Trophoblast cell (in vitro differentiated cells and primary cell): ENCODE data around the gene SFXN4.

ENCODE experiments used
- DNase-seq, 2 donors: peaks; one replicate each; pipeline ENCODE4 v3.0.0-alpha.2; 2016
- H2AFZ ChIP-seq: 2 replicates; pipeline ENCODE4 v1.6.1; 2013; ENCODE audit warnings: low read length, moderate library complexity, mild to moderate bottlenecking; ENCODE audit not compliant: insufficient read depth, poor library complexity
- H2AK5ac ChIP-seq: 2 replicates; pipeline ENCODE4 v1.6.1; 2013; ENCODE audit warnings: mild to moderate bottlenecking, low read length
- H2BK120ac ChIP-seq: 2 replicates; pipeline ENCODE4 v1.6.1; 2013; ENCODE audit warnings: low read length, mild to moderate bottlenecking, moderate library complexity; ENCODE audit not compliant: insufficient read depth, poor library complexity
- H2BK12ac ChIP-seq: 2 replicates; pipeline ENCODE4 v1.6.1; 2013; ENCODE audit warnings: mild to moderate bottlenecking, low read length, moderate library complexity
- H2BK5ac ChIP-seq: 2 replicates; pipeline ENCODE4 v1.6.1; 2013; ENCODE audit warnings: low read length, low read depth, moderate library complexity, mild to moderate bottlenecking; ENCODE audit not compliant: poor library complexity
- H3K14ac ChIP-seq: 2 replicates; pipeline ENCODE4 v1.6.1; 2013; ENCODE audit warnings: mild to moderate bottlenecking, low read length
- H3K18ac ChIP-seq: 2 replicates; pipeline ENCODE4 v1.6.1; 2013; ENCODE audit warnings: mild to moderate bottlenecking, low read length
- H3K23ac ChIP-seq: 2 replicates; pipeline ENCODE4 v1.6.1; 2013; ENCODE audit warnings: low read length
- H3K27ac ChIP-seq: 2 replicates; pipeline ENCODE4 v1.5.1; 2013; ENCODE audit warnings: low read depth, mild to moderate bottlenecking, inconsistent platforms, low read length, moderate library complexity
- H3K27me3 ChIP-seq: 2 replicates; pipeline ENCODE4 v1.6.1; 2013; ENCODE audit warnings: inconsistent platforms, mild to moderate bottlenecking, low read length, moderate library complexity; ENCODE audit not compliant: insufficient read depth
- H3K36me3 ChIP-seq, 2 experiments: 1 replicate in 1 of 2; 2 replicates in 1 of 2; pipeline ENCODE4 v1.6.1; 2013; ENCODE audit warnings: low read length in 2 of 2, mild to moderate bottlenecking in 2 of 2, moderate library complexity in 1 of 2; ENCODE audit not compliant: insufficient read depth in 2 of 2, control insufficient read depth in 1 of 2
- H3K4ac ChIP-seq: 2 replicates; pipeline ENCODE4 v1.6.1; 2013; ENCODE audit warnings: low read depth, mild to moderate bottlenecking, low read length, moderate library complexity
- H3K4me1 ChIP-seq, 2 experiments: 1 replicate in 1 of 2; 2 replicates in 1 of 2; pipeline ENCODE4 v1.6.1; 2013; ENCODE audit warnings: low read length in 2 of 2, mild to moderate bottlenecking in 2 of 2, moderate library complexity in 1 of 2; ENCODE audit not compliant: insufficient read depth in 2 of 2, control insufficient read depth in 1 of 2
- H3K4me2 ChIP-seq: 2 replicates; pipeline ENCODE4 v1.6.1; 2013; ENCODE audit warnings: inconsistent platforms, mild to moderate bottlenecking, low read length, moderate library complexity
- H3K4me3 ChIP-seq: 2 replicates; pipeline ENCODE4 v1.5.1; 2013; ENCODE audit warnings: mild to moderate bottlenecking, low read depth, low read length, inconsistent platforms
- H3K79me1 ChIP-seq: one replicate; pipeline ENCODE4 v1.6.1; 2013; ENCODE audit warnings: low read length
- H3K79me2 ChIP-seq: 2 replicates; pipeline ENCODE4 v1.6.1; 2013; ENCODE audit warnings: low read length, mild to moderate bottlenecking; ENCODE audit not compliant: control insufficient read depth, insufficient read depth, poor library complexity
- H3K9ac ChIP-seq: 2 replicates; pipeline ENCODE4 v1.6.1; 2013; ENCODE audit warnings: mild to moderate bottlenecking, low read length
- H3K9me3 ChIP-seq: 2 replicates; pipeline ENCODE4 v1.6.1; 2013; ENCODE audit warnings: low read depth, mild to moderate bottlenecking, control low read depth, inconsistent platforms, low read length; ENCODE audit not compliant: insufficient read depth
- H4K12ac ChIP-seq: 2 replicates; pipeline ENCODE4 v1.6.1; 2013; ENCODE audit warnings: low read depth, mild to moderate bottlenecking, low read length, moderate library complexity
- H4K8ac ChIP-seq: 2 replicates; pipeline ENCODE4 v1.6.1; 2013; ENCODE audit warnings: low read depth, mild to moderate bottlenecking, low read length, moderate library complexity
- H4K91ac ChIP-seq: one replicate; pipeline ENCODE4 v1.6.1; 2013; ENCODE audit warnings: low read depth, mild to moderate bottlenecking, low read length, moderate library complexity
- WGBS: extraction: QIAGEN DNeasy Blood & Tissue Kit; methylation state at CpG from one replicate; pipeline ENCODE4 v1.1.7; 2013; ENCODE audit warnings: missing lambda C conversion rate; ENCODE audit not compliant: insufficient read length, insufficient coverage; ENCODE audit errors: extremely low coverage; 5-methylcytosine and 5-hydroxymethylcytosine counted together

The SFXN4 gene

GRCh38 chr10:119191881-119192280 is 26.4 kb upstream of the SFXN4 start:
- Histone ChIP-seq H4K91ac (no peak overlapping the region), H3K9me3 (no peaks in the 10 kb centered on the region), H3K36me3 (no peaks in the 10 kb centered on the region), H3K4me2 (no peak overlapping the region), H2AK5ac (no peak overlapping the region), H3K27ac (no peak overlapping the region), H3K14ac (no peak overlapping the region), H3K4ac (no peak overlapping the region), H3K18ac (no peak overlapping the region), H3K79me1 (peaks cover 4% of the 10 kb centered on the region), H4K12ac (no peak overlapping the region), H2AFZ (no peak overlapping the region), H2BK5ac (no peak overlapping the region), H3K4me3 (no peak overlapping the region), H3K79me2 (no peaks in the 10 kb centered on the region), H3K23ac (no peak overlapping the region), H2BK120ac (no peak overlapping the region), H2BK12ac (no peak overlapping the region), H3K27me3 (no peaks in the 10 kb centered on the region), H4K8ac (no peak overlapping the region), H3K4me1 (peaks cover 7 to 9% of the 10 kb centered on the region in 2 experiments), H3K9ac (no peak overlapping the region)
- DNase-seq, result peak; percentile 93
- no CpG with 5 or more reads among the region's 4 CpGs for WGBS

- Histone ChIP-seq H3K9ac (no peak overlapping the region), H3K79me2 (no peaks in the 10 kb centered on the region), H2AFZ (no peak overlapping the region), H4K91ac (no peak overlapping the region), H3K4ac (no peak overlapping the region), H3K4me1 (peaks cover 7 to 9% of the 10 kb centered on the region in 2 experiments), H3K18ac (no peak overlapping the region), H3K36me3 (no peaks in the 10 kb centered on the region), H4K8ac (no peak overlapping the region), H3K9me3 (no peaks in the 10 kb centered on the region), H2BK120ac (no peak overlapping the region), H3K79me1 (peaks cover 4% of the 10 kb centered on the region), H2AK5ac (no peak overlapping the region), H2BK12ac (no peak overlapping the region), H3K27me3 (no peaks in the 10 kb centered on the region), H3K4me3 (no peak overlapping the region), H3K14ac (no peak overlapping the region), H3K23ac (no peak overlapping the region), H3K4me2 (no peak overlapping the region), H3K27ac (no peak overlapping the region), H4K12ac (no peak overlapping the region), H2BK5ac (no peak overlapping the region)
- no CpG with 5 or more reads among the region's 5 CpGs for WGBS
- DNase-seq, result no peak
These were observed 25.7 kb upstream of the SFXN4 start for GRCh38 chr10:119190954-119191785.

- Histone ChIP-seq H4K8ac (no peak overlapping the region), H3K36me3 (no peaks in the 10 kb centered on the region), H2AFZ (no peak overlapping the region), H2BK5ac (no peak overlapping the region), H2BK120ac (peak overlapping the region; percentile 79), H3K9me3 (no peaks in the 10 kb centered on the region), H3K79me1 (peaks cover 4% of the 10 kb centered on the region), H3K4me3 (no peak overlapping the region), H2AK5ac (no peak overlapping the region), H3K79me2 (no peaks in the 10 kb centered on the region), H3K14ac (no peak overlapping the region), H3K4ac (no peak overlapping the region), H2BK12ac (no peak overlapping the region), H4K12ac (no peak overlapping the region), H3K27me3 (no peaks in the 10 kb centered on the region), H4K91ac (no peak overlapping the region), H3K9ac (no peak overlapping the region), H3K18ac (no peak overlapping the region), H3K23ac (no peak overlapping the region), H3K27ac (peak overlapping the region; percentile 83), H3K4me2 (peak overlapping the region; percentile 39), H3K4me1 (peaks cover 7 to 9% of the 10 kb centered on the region in 2 experiments)
- WGBS, result no CpG with 5 or more reads among the region's 4 CpGs
- peak; percentile 93 to 97 for DNase-seq
These were observed 24.8 kb upstream of the SFXN4 start for GRCh38 chr10:119190353-119190752.

GRCh38 chr10:119189811-119190282 is 24.3 kb upstream of the SFXN4 start:
- no peaks in the 10 kb centered on the region for H3K36me3 ChIP-seq
- no CpG with 5 or more reads among the region's 3 CpGs for WGBS
- H2BK5ac ChIP-seq, result peak overlapping the region; percentile 16
- H4K8ac ChIP-seq, result no peak overlapping the region
- no peak overlapping the region for H2AFZ ChIP-seq
- H3K27me3 ChIP-seq, result no peaks in the 10 kb centered on the region
- peak; percentile 23 to 60 for DNase-seq
- no peak overlapping the region for H4K91ac ChIP-seq
- no peak overlapping the region for H3K23ac ChIP-seq
- H3K4me3 ChIP-seq, result no peak overlapping the region
- no peak overlapping the region for H2AK5ac ChIP-seq
- peak overlapping the region; percentile 67 for H3K14ac ChIP-seq
- no peak overlapping the region for H4K12ac ChIP-seq
- no peak overlapping the region for H3K9ac ChIP-seq
- H3K18ac ChIP-seq, result no peak overlapping the region
- H2BK120ac ChIP-seq, result peak overlapping the region; percentile 79
- no peak overlapping the region for H2BK12ac ChIP-seq
- no peaks in the 10 kb centered on the region for H3K79me2 ChIP-seq
- no peaks in the 10 kb centered on the region for H3K9me3 ChIP-seq
- H3K27ac ChIP-seq, result peak overlapping the region; percentile 83
- peaks cover 7 to 9% of the 10 kb centered on the region in 2 experiments for H3K4me1 ChIP-seq
- H3K79me1 ChIP-seq, result peaks cover 4% of the 10 kb centered on the region
- peak overlapping the region; percentile 39 for H3K4me2 ChIP-seq
- no peak overlapping the region for H3K4ac ChIP-seq
